ENCODE data around the gene TRABD2B. TPM values are rescaled to one million over a fixed set of nuclear protein-coding genes. Genes with fewer than 3 reads are reported as not detected.

The TRABD2B gene
- total RNA-seq, 2 donors from 2014 or later: 2.6 to 4.3 TPM

- 50 to 86% methylated on average over 1 to 2 of the region's 2 CpGs for WGBS, 2 donors
- TF ChIP-seq CTCF (IDR thresholded peaks at IDR 0.05) (no peak), POLR2A (IDR thresholded peaks at IDR 0.05) (no peak)
- H3K4me3 ChIP-seq: no peak overlapping the region
- peak in 2 of 4 donors; percentile 19 to 31 for DNase-seq
- H3K36me3 ChIP-seq (replicated peaks in 1 of 2; ENCODE audit: insufficient read depth in 1 of 2, low read depth in 2 of 2): no peaks in the 10 kb centered on the region
- no peaks in the 10 kb centered on the region for H3K27me3 ChIP-seq
- H3K27ac ChIP-seq: peak overlapping the region in 2 of 4 donors; percentile 10 to 33
- H3K4me1 ChIP-seq: peaks cover 50% of the 10 kb centered on the region
- no peaks in the 10 kb centered on the region for H3K9me3 ChIP-seq
- ATAC-seq: no peak
- intact Hi-C loops (cut with DNase I): no loop called here
Measured at GRCh38 chr1:47871799-47872353, 125.3 kb downstream of the TRABD2B start.

- WGBS, 2 donors: 72 to 76% methylated on average over 8 of the region's 8 CpGs
- H3K4me3 ChIP-seq: no peak overlapping the region
- H3K9me3 ChIP-seq: no peaks in the 10 kb centered on the region
- H3K27me3 ChIP-seq: no peaks in the 10 kb centered on the region
- no peak for ATAC-seq
- H3K4me1 ChIP-seq: peaks cover 47% of the 10 kb centered on the region
- DNase-seq: peak in 1 of 4 donors; percentile 28
- H3K27ac ChIP-seq: peak overlapping the region in 2 of 4 donors; percentile 10 to 33
- intact Hi-C loops (cut with DNase I): no loop called here
- H3K36me3 ChIP-seq (replicated peaks in 1 of 2; ENCODE audit: insufficient read depth in 1 of 2, low read depth in 2 of 2): no peaks in the 10 kb centered on the region
- TF ChIP-seq POLR2A (IDR thresholded peaks at IDR 0.05): no peak
- TF ChIP-seq CTCF (IDR thresholded peaks at IDR 0.05): no peak
Measured at GRCh38 chr1:47870946-47871676, 126.1 kb downstream of the TRABD2B start.

GRCh38 chr1:47870480-47870879 lies 126.7 kb downstream of the TRABD2B start:
- peaks cover 41% of the 10 kb centered on the region for H3K4me1 ChIP-seq
- no peaks in the 10 kb centered on the region for H3K36me3 ChIP-seq (replicated peaks in 1 of 2; ENCODE audit: insufficient read depth in 1 of 2, low read depth in 2 of 2)
- no peaks in the 10 kb centered on the region for H3K9me3 ChIP-seq
- TF ChIP-seq POLR2A (IDR thresholded peaks at IDR 0.05) (no peak), CTCF (IDR thresholded peaks at IDR 0.05) (no peak)
- H3K4me3 ChIP-seq: no peak overlapping the region
- intact Hi-C loops (cut with DNase I): no loop called here
- DNase-seq (no peak), ATAC-seq (no peak)
- H3K27me3 ChIP-seq: no peaks in the 10 kb centered on the region
- WGBS, 2 donors: 85 to 92% methylated on average over 4 of the region's 4 CpGs
- no peak overlapping the region for H3K27ac ChIP-seq

- no peaks in the 10 kb centered on the region for H3K9me3 ChIP-seq
- ATAC-seq: no peak
- TF ChIP-seq CTCF (IDR thresholded peaks at IDR 0.05) (no peak), POLR2A (IDR thresholded peaks at IDR 0.05) (no peak)
- H3K36me3 ChIP-seq (replicated peaks in 1 of 2; ENCODE audit: insufficient read depth in 1 of 2, low read depth in 2 of 2): no peaks in the 10 kb centered on the region
- intact Hi-C loops (cut with DNase I): no loop called here
- H3K4me3 ChIP-seq: no peak overlapping the region
- H3K27me3 ChIP-seq: no peaks in the 10 kb centered on the region
- WGBS, 2 donors: 88 to 92% methylated on average over 5 of the region's 5 CpGs
- peaks cover 30% of the 10 kb centered on the region for H3K4me1 ChIP-seq
- no peak for DNase-seq
- H3K27ac ChIP-seq: no peak overlapping the region
Measured at GRCh38 chr1:47868348-47868676, 128.9 kb downstream of the TRABD2B start.

All from body of pancreas (tissue), 4 donors.